Endothelial cell of umbilical vein (primary cell): ENCODE measurements around the gene TRPM3. TPM values are rescaled to one million over a fixed set of nuclear protein-coding genes. Genes with fewer than 3 reads are reported as not detected.

ENCODE experiments used
- BruUV-seq: library from RNA; stranded (reverse); fragments of 400-500 nt; replicated peaks from 2 replicates; lab custom pipeline; 2021; lab: Mats Ljungman, UMichigan
- CTCF ChIA-PET: fragments of 300-600, 350-600 bp; sonication (Branson Sonifier 250); formaldehyde crosslinking; loops from one replicate; lab custom pipeline; 2021; ENCODE audit warnings: antibody characterized with exemption, inconsistent platforms; lab: Charles Lee
- POLR2A ChIA-PET: fragments of 300-600, 350-600 bp; sonication (Branson Sonifier 250); formaldehyde crosslinking; loops from one replicate; lab custom pipeline; 2021; ENCODE audit warnings: antibody characterized with exemption, inconsistent platforms; lab: Charles Lee
- DNase-seq: peaks from one replicate; pipeline ENCODE4 v3.0.0-alpha.2; 2011; ENCODE audit warnings: low read depth, low spot score
- FAIRE-seq: peaks from 2 replicates; lab custom pipeline; 2011; peaks lifted over from hg19 to GRCh38; lab: Jason Lieb, UNC
- H2AFZ ChIP-seq: 2 replicates; pipeline ENCODE4 v1.6.0; 2012; ENCODE audit warnings: low read depth, low read length, control low read depth, inconsistent platforms
- H3K27ac ChIP-seq: 2 replicates; pipeline ENCODE4 v1.5.1; 2011; ENCODE audit warnings: low read depth, mild to moderate bottlenecking, control low read depth, low read length, moderate library complexity; ENCODE audit not compliant: insufficient read depth
- H3K27me3 ChIP-seq, 2 experiments: 2 replicates each; pipeline versions ENCODE4 v1.6.0 to v1.6.1; 2011; ENCODE audit warnings: low read length in 2 of 2, mixed read lengths in 1 of 2; ENCODE audit not compliant: control insufficient read depth in 2 of 2, insufficient read depth in 2 of 2
- H3K36me3 ChIP-seq, 2 experiments: 2 replicates in 1 of 2; 3 replicates in 1 of 2; pipeline ENCODE4 v1.5.1; 2011; ENCODE audit warnings: low read length in 2 of 2, mild to moderate bottlenecking in 1 of 2, moderate library complexity in 1 of 2; ENCODE audit not compliant: control insufficient read depth in 2 of 2, insufficient read depth in 2 of 2; ENCODE audit errors: extremely low read depth in 1 of 2
- H3K4me1 ChIP-seq: 3 replicates; pipeline ENCODE4 v1.5.1; 2011; ENCODE audit warnings: mild to moderate bottlenecking, low read length; ENCODE audit not compliant: control insufficient read depth, insufficient read depth; ENCODE audit errors: extremely low read depth
- H3K4me2 ChIP-seq: 2 replicates; pipeline ENCODE4 v1.6.1; 2011; ENCODE audit warnings: low read length, control low read depth, mixed read lengths; ENCODE audit not compliant: insufficient read depth
- H3K4me3 ChIP-seq, 3 experiments: fragments of 200-600 bp in 1 of 3; sonication (generic), shearing (Covaris generic) in 1 of 3; replicated peaks in 1 of 3; 2 replicates each; pipeline ENCODE4 v1.5.1; 2011 to 2016; ENCODE audit warnings: control low read depth in 3 of 3, low read length in 3 of 3, mild to moderate bottlenecking in 2 of 3, inconsistent platforms in 1 of 3, low read depth in 1 of 3, moderate library complexity in 1 of 3; ENCODE audit not compliant: insufficient read depth in 1 of 3
- H3K79me2 ChIP-seq: 2 replicates; pipeline ENCODE4 v1.6.0; 2012; ENCODE audit warnings: low read length, inconsistent platforms; ENCODE audit not compliant: control insufficient read depth, insufficient read depth
- H3K9ac ChIP-seq: replicated peaks from 2 replicates; pipeline ENCODE3; 2011; ENCODE audit warnings: low read length, control low read depth; ENCODE audit not compliant: insufficient read depth; ENCODE audit errors: extremely low read depth
- H3K9me1 ChIP-seq: replicated peaks from 3 replicates; pipeline ENCODE4 v1.6.0; 2011; ENCODE audit warnings: mild to moderate bottlenecking, low read length; ENCODE audit not compliant: control insufficient read depth, insufficient read depth; ENCODE audit errors: extremely low read depth
- H3K9me3 ChIP-seq: replicated peaks from 2 replicates; pipeline ENCODE4 v1.5.1; 2012; ENCODE audit warnings: low read length, inconsistent platforms; ENCODE audit not compliant: control insufficient read depth, insufficient read depth
- H4K20me1 ChIP-seq: replicated peaks from 2 replicates; pipeline ENCODE3; 2011; ENCODE audit warnings: mild to moderate bottlenecking, low read length; ENCODE audit not compliant: control insufficient read depth, insufficient read depth; ENCODE audit errors: extremely low read depth
- EZH2 ChIP-seq: IDR thresholded peaks from 2 replicates; pipeline ENCODE4 v1.6.1; 2012; ENCODE audit warnings: borderline replicate concordance, low read depth, mild to moderate bottlenecking, moderate library complexity, low read length, inconsistent platforms; ENCODE audit not compliant: severe bottlenecking
- FOS ChIP-seq: IDR thresholded peaks from 2 replicates; pipeline ENCODE4 v1.6.1; 2011; ENCODE audit warnings: mild to moderate bottlenecking, low read length, moderate library complexity, borderline replicate concordance; ENCODE audit not compliant: insufficient read depth
- GATA2 ChIP-seq: IDR thresholded peaks from 2 replicates; pipeline ENCODE4 v1.7.0; 2011; ENCODE audit warnings: low read depth, mild to moderate bottlenecking, moderate library complexity, mixed read lengths, low read length; ENCODE audit not compliant: insufficient read length, insufficient read depth
- JUN ChIP-seq: IDR thresholded peaks from 2 replicates; pipeline ENCODE4 v1.6.1; 2011; ENCODE audit warnings: borderline replicate concordance, low read depth; ENCODE audit not compliant: insufficient read length, insufficient read depth
- MYC ChIP-seq: IDR thresholded peaks from one replicate; pipeline ENCODE4 v1.6.1; 2011; ENCODE audit warnings: mild to moderate bottlenecking, low read depth, low read length
- POLR2A ChIP-seq: IDR thresholded peaks from 2 replicates; pipeline ENCODE4 v1.6.1; 2012; ENCODE audit warnings: low read depth, mild to moderate bottlenecking, control low read depth, low read length
- POLR2AphosphoS5 ChIP-seq: IDR thresholded peaks from 2 replicates; pipeline ENCODE4 v1.6.1; 2012; ENCODE audit warnings: low read depth, mild to moderate bottlenecking, control low read depth, low read length, moderate library complexity; ENCODE audit not compliant: insufficient read depth
- dilution Hi-C: fragments of 300-500 bp; cut with MboI; formaldehyde crosslinking; loops from one replicate; pipeline ENCODE4 v1.15.0; 2019; ENCODE audit warnings: low sequenced_read_pairs; ENCODE audit not compliant: extremely low pct_ligation_motif_present
- intact Hi-C: fragments of 100-400 bp; cut with micrococcal nuclease; formaldehyde crosslinking; loops from one replicate; pipeline ENCODE4 v1.10.0; 2022
- polyA plus RNA-seq, 4 experiments: library from polyadenylated mRNA; depleted of rRNA in 3 of 4; stranded (reverse) in 3 of 4; unstranded in 1 of 4; fragments of >200 nt; gene quantifications; 2 replicates each; pipeline versions ENCODE4 v1.2.1 to v1.2.3, GENCODE V29; 2011 to 2012; ENCODE audit warnings: missing spikeins in 1 of 4
- total RNA-seq: library from RNA; stranded (reverse); gene quantifications from 2 replicates; pipeline ENCODE4 v1.2.3, GENCODE V29; 2021
- TF ChIP-seq, protein P1 (sequence below), 2 donors: IDR thresholded peaks; 1 replicate in 1 of 2; 2 replicates in 1 of 2; pipeline ENCODE4 v1.5.1; 2011; ENCODE audit warnings: low read length in 2 of 2, mild to moderate bottlenecking in 2 of 2, moderate library complexity in 2 of 2, control low read depth in 1 of 2, inconsistent platforms in 1 of 2, low read depth in 1 of 2; ENCODE audit not compliant: insufficient read depth in 1 of 2; ENCODE audit errors: extremely low read depth in 1 of 2
- TF ChIP-seq, protein P2 (sequence below): IDR thresholded peaks from 2 replicates; pipeline ENCODE4 v1.6.1; 2011; ENCODE audit not compliant: insufficient read depth, insufficient read length

The TRPM3 gene
- total and polyA plus RNA-seq, 2 donors (not counting 3 experiments of a cell fraction or from before 2014, with no cell fraction given) = 0.17 to 0.33 TPM

DNA sequence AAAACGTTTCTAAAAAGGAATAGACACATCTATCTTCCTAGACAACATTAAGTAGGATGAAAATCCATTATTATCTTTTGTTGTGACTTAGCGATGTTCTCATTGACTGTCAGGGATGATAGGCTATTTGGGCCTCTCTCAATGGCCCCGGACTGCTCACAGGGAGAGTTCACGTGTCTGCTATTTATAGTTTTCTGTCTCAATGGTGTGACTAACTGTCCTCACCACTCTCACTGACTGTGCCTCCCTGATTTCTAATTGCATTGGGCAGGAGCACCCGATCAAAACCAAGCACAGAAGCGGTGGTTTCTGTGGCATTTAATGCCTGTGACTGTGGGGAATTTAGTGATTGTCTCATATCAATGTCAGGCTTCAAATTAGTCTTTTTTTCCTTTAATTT, 420.3 kb downstream of the TRPM3 start:
- Histone ChIP-seq H3K27ac (no peak overlapping the region), H3K36me3 (no peaks in the 10 kb centered on the region), H3K9me1 (no peaks in the 10 kb centered on the region), H3K4me3 (no peak overlapping the region), H3K27me3 (no peaks in the 10 kb centered on the region), H2AFZ (no peak overlapping the region), H4K20me1 (no peaks in the 10 kb centered on the region), H3K9ac (no peak overlapping the region), H3K9me3 (no peaks in the 10 kb centered on the region), H3K4me2 (no peak overlapping the region), H3K4me1 (no peaks in the 10 kb centered on the region), H3K79me2 (no peaks in the 10 kb centered on the region)
- no TSS peak for BruUV-seq
- CTCF ChIA-PET = no interaction called here
- dilution Hi-C loops = no loop called here
- no peak for FAIRE-seq
- TF ChIP-seq POLR2AphosphoS5 (no peak), POLR2A (no peak), EZH2 (no peak), MYC (no peak), GATA2 (no peak), JUN (no peak), FOS (no peak)
- TF ChIP-seq, protein P1, sequence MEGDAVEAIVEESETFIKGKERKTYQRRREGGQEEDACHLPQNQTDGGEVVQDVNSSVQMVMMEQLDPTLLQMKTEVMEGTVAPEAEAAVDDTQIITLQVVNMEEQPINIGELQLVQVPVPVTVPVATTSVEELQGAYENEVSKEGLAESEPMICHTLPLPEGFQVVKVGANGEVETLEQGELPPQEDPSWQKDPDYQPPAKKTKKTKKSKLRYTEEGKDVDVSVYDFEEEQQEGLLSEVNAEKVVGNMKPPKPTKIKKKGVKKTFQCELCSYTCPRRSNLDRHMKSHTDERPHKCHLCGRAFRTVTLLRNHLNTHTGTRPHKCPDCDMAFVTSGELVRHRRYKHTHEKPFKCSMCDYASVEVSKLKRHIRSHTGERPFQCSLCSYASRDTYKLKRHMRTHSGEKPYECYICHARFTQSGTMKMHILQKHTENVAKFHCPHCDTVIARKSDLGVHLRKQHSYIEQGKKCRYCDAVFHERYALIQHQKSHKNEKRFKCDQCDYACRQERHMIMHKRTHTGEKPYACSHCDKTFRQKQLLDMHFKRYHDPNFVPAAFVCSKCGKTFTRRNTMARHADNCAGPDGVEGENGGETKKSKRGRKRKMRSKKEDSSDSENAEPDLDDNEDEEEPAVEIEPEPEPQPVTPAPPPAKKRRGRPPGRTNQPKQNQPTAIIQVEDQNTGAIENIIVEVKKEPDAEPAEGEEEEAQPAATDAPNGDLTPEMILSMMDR (IDR thresholded peaks at IDR 0.05; ENCODE audit: extremely low read depth in 1 of 2, insufficient read depth in 1 of 2, low read depth in 1 of 2, low read length in 2 of 2) = no peak
- TF ChIP-seq, protein P2, sequence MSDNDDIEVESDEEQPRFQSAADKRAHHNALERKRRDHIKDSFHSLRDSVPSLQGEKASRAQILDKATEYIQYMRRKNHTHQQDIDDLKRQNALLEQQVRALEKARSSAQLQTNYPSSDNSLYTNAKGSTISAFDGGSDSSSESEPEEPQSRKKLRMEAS = no peak
- POLR2A ChIA-PET = no interaction called here
- no peak for DNase-seq
- intact Hi-C loops = no loop called here
